ENCODE results near the gene NFS1.
A peak's percentile ranks its signal among the peaks of the same experiment; 100 is the strongest.
"Not testable (repeated sequence)": the region's sequence is repeated elsewhere in the genome, so short reads cannot be mapped to it uniquely, and the experiment has no call there.

NFS1 gene

DNA sequence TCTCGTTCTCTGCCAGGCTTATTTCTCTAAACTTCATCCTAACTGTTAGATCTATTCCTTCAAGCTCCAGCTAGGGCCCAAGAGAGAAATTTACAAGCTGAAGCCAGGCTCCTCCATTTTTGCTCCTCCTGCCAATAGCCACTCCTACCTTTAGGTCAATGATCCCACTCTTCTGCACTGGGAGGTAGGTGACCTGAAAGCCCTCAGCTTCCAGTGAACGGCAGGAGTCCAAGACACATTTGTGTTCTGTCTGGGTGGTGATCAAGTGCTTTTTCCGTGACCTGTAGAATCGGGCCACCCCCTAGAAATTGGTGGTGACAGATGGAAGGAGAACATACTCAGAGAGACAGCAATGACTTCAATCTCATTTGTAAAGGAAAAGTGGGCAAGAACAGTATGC, 8.9 kb downstream of the NFS1 start:
- no peaks in the 10 kb centered on the region; the same call in 1 of the 2 replicates for H3K36me3 ChIP-seq (ENCODE audit: insufficient read depth, low read length)
- no peaks in the 10 kb centered on the region for H3K9me3 ChIP-seq (ENCODE audit: control insufficient read depth, insufficient read depth, low read length)
- H3K4me1 ChIP-seq (ENCODE audit: insufficient read depth, low read length): no peaks in the 10 kb centered on the region
- no peak overlapping the region for H3K9ac ChIP-seq (ENCODE audit: low read depth, low read length)

DNA sequence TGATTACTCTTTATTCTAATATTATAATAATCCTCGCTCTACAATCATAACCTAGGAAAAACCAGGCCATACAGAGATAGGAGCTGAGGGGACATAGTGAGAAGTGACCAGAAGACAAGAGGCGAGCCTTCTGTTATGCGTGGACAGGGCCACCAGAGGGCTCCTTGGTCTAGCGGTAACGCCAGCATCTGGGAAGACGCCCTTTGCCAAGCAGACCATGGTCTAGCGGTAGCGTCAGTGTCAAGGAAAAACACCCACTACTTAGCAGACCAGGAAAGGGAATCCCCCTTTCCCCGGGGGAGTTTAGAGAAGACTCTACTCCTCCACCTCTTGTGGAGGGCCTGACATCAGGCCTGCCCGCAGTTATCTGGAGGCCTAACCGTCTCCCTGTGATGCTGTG, 12.3 kb downstream of the NFS1 start:
- H3K4me1 ChIP-seq (ENCODE audit: insufficient read depth, low read length); H3K9me3 ChIP-seq (ENCODE audit: control insufficient read depth, insufficient read depth, low read length); H3K36me3 ChIP-seq (ENCODE audit: insufficient read depth, low read length); H3K9ac ChIP-seq (ENCODE audit: low read depth, low read length): not testable (repeated sequence)

DNA sequence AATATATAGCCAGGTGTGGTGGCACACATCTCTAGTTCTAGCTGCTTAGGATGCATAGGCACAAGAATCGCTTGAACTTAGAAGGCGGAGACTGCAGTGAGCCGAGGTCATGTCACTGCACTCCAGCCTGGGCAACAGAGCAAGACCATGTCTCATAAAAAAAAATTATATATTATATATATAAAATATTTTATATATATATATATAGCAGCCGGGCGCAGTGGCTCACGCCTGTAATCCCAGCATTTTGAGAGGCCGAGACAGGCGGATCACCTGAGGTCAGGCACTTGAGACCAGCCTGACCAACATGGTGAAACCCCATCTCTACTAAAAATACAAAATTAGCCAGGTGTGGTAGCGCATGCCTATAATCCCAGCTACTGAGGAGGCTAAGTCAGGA, 13.8 kb downstream of the NFS1 start:
- H3K9ac ChIP-seq (ENCODE audit: low read depth, low read length); H3K36me3 ChIP-seq (ENCODE audit: insufficient read depth, low read length); H3K4me1 ChIP-seq (ENCODE audit: insufficient read depth, low read length); H3K9me3 ChIP-seq (ENCODE audit: control insufficient read depth, insufficient read depth, low read length): not testable (repeated sequence)

DNA sequence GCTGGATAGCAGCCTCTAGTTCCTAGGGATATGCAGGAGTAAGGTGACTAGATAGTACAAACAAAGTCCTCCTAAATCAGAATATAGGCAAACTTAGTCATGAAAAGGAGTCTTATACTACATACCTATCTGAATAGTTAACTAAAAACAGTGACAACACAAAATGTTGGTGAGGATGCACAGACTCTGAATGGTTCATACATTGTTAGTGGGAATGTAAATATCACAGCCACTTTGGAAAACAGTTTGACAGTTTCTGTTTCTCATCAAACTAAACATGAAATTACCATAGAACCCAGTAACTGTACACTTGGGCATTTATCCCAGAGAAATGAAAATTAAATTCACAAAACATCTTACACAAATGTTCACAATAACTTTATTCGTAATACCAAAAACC, 17.2 kb downstream of the NFS1 start:
- Histone ChIP-seq H3K36me3 (ENCODE audit: insufficient read depth, low read length) (no peaks in the 10 kb centered on the region), H3K9ac (ENCODE audit: low read depth, low read length) (no peak overlapping the region), H3K9me3 (ENCODE audit: control insufficient read depth, insufficient read depth, low read length) (no peaks in the 10 kb centered on the region), H3K4me1 (ENCODE audit: insufficient read depth, low read length) (no peaks in the 10 kb centered on the region)

DNA sequence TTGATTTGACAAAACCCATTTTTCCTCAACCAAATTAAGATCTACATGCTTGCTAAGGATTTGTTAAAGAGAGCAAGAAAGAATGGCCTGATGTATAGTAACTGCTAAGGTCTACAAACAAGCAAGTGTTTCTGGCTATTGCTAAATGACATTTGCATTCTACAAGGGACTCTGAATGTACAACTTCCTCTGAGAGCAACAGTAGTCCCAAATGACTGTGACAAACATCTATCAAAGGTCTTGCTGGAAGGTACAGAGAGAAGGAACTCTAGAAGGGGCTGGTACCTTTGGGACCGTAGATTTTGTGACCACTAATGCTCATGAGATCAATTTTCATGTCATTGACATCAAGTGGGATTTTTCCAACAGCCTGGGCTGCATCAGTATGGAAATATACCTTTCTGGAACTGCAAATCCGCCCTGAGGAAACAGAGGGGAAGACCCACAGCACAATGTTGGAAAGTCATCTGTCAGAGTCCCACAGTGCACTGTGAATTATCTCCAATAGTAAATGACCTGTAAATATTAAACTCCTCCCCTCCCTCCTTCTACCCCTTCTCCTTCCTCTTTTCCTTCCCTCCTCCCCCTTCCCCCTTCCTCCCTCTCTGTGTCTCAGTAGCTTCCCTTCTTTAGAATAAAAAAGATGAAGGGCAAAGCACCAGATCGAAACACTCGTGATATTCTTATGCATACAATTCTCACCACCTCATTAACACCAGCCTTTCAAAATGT, 18.5 kb downstream of the NFS1 start:
- H3K4me1 ChIP-seq (ENCODE audit: insufficient read depth, low read length): no peaks in the 10 kb centered on the region
- no peak overlapping the region for H3K9ac ChIP-seq (ENCODE audit: low read depth, low read length)
- H3K9me3 ChIP-seq (ENCODE audit: control insufficient read depth, insufficient read depth, low read length): no peaks in the 10 kb centered on the region
- H3K36me3 ChIP-seq (ENCODE audit: insufficient read depth, low read length): no peaks in the 10 kb centered on the region

DNA sequence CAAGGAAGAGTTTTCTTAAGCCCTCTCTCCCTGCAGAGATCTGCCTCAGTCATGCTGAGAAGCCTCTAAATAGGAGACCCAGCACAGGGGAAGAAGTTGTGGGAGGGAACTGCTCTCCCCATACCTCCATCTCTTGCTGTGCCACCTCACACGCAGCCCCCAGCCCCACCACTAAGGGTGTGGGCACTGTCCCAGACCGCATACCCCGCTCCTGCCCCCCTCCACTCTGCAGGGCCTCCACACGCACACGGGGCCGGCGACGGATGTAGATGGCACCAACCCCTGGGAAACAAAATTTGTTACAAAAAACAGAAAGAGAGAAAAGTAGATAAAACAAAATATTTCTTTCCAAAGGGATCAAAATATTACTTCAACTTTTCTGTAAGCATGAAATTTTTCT, 24.2 kb downstream of the NFS1 start:
- H3K36me3 ChIP-seq (ENCODE audit: insufficient read depth, low read length): no peaks in the 10 kb centered on the region; the same call in 1 of the 2 replicates
- no peaks in the 10 kb centered on the region for H3K9me3 ChIP-seq (ENCODE audit: control insufficient read depth, insufficient read depth, low read length)
- no peak overlapping the region for H3K9ac ChIP-seq (ENCODE audit: low read depth, low read length)
- no peaks in the 10 kb centered on the region for H3K4me1 ChIP-seq (ENCODE audit: insufficient read depth, low read length)

DNA sequence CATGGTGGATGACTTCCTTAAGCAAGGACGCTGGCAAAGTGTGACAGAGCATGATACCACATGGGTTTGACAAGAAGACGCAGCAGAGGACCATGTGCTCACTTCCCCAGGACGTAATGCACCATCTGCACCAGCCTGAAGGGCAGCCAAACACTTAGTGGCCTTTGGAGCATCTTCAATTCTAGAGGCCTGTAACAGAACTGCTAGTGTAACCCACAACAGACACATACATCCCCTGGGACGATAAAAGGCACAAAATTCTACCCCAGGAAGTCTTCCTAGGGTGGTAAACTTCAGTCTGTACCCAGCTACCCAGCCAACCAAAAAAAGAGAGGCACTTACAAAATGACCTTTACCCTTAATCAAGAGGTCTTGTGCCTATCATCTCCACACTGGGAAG, 25.3 kb downstream of the NFS1 start:
- H3K36me3 ChIP-seq (ENCODE audit: insufficient read depth, low read length): peaks cover 7% of the 10 kb centered on the region
- H3K4me1 ChIP-seq (ENCODE audit: insufficient read depth, low read length): no peaks in the 10 kb centered on the region
- no peak overlapping the region for H3K9ac ChIP-seq (ENCODE audit: low read depth, low read length)
- H3K9me3 ChIP-seq (ENCODE audit: control insufficient read depth, insufficient read depth, low read length): no peaks in the 10 kb centered on the region

DNA sequence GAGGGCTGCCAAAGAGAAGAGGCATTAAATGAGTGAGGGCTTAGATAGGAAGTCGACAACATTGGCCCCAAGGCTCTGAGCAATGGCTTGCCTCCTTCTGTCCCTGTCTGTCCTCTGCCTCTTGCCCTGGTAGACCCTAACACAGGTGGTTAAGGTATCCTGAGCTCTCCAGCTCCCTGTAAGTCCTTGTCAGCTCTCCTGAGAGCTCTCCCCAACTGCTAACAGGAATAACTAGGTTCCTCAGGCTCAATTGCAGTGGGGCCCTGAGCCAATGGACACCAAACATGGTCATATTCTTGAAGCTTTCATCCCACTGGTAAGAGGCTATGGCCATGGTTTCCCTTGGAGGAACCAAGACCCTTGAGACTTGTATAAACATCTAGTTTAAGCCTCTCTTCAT, 29.5 kb downstream of the NFS1 start:
- Histone ChIP-seq H3K9me3 (ENCODE audit: control insufficient read depth, insufficient read depth, low read length) (no peaks in the 10 kb centered on the region), H3K4me1 (ENCODE audit: insufficient read depth, low read length) (no peaks in the 10 kb centered on the region), H3K36me3 (ENCODE audit: insufficient read depth, low read length) (peaks cover 7% of the 10 kb centered on the region), H3K9ac (ENCODE audit: low read depth, low read length) (no peak overlapping the region)

DNA sequence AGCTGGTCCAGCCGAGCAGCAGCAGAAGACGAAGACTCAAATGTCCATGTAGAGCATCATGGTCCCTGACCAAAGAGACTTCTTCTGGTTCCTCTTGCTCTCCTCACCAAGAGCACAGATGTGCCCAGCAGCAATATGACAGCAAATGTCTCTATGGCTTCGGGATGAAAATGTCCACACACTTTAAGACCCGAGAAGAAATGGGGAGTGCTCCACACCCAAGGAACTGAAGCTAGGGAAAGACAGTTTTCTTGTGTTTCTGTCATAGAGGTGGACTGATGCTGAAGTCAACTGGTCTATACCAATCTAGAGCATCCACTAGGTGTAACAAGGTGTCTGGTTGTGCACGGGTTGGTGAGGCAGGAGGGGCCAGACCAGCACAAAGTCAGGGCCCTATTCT, 29.9 kb downstream of the NFS1 start:
- H3K4me1 ChIP-seq (ENCODE audit: insufficient read depth, low read length): no peaks in the 10 kb centered on the region
- peaks cover 7% of the 10 kb centered on the region for H3K36me3 ChIP-seq (ENCODE audit: insufficient read depth, low read length)
- no peaks in the 10 kb centered on the region for H3K9me3 ChIP-seq (ENCODE audit: control insufficient read depth, insufficient read depth, low read length)
- H3K9ac ChIP-seq (ENCODE audit: low read depth, low read length): no peak overlapping the region

DNA sequence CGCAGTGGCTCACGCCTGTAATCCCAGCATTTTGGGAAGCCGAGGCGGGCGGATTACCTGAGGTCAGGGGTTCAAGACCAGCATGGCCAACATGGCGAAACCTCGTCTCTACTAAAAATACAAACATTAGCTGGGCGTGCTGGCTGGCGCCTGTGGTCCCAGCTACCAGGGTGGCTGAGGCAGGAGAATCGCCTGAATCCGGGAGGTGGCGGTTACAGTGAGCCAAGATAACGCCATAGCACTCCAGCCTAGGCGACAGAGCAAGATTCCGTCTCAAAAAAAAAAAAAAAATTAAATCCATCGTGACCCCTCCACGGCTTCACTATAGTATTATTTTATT, 33.2 kb downstream of the NFS1 start:
- H3K9me3 ChIP-seq (ENCODE audit: control insufficient read depth, insufficient read depth, low read length): no peaks in the 10 kb centered on the region
- H3K36me3 ChIP-seq (ENCODE audit: insufficient read depth, low read length): peaks cover 7% of the 10 kb centered on the region
- H3K4me1 ChIP-seq (ENCODE audit: insufficient read depth, low read length): peaks cover 13% of the 10 kb centered on the region; the same call in 1 of the 2 replicates
- H3K9ac ChIP-seq (ENCODE audit: low read depth, low read length): no peak overlapping the region

DNA sequence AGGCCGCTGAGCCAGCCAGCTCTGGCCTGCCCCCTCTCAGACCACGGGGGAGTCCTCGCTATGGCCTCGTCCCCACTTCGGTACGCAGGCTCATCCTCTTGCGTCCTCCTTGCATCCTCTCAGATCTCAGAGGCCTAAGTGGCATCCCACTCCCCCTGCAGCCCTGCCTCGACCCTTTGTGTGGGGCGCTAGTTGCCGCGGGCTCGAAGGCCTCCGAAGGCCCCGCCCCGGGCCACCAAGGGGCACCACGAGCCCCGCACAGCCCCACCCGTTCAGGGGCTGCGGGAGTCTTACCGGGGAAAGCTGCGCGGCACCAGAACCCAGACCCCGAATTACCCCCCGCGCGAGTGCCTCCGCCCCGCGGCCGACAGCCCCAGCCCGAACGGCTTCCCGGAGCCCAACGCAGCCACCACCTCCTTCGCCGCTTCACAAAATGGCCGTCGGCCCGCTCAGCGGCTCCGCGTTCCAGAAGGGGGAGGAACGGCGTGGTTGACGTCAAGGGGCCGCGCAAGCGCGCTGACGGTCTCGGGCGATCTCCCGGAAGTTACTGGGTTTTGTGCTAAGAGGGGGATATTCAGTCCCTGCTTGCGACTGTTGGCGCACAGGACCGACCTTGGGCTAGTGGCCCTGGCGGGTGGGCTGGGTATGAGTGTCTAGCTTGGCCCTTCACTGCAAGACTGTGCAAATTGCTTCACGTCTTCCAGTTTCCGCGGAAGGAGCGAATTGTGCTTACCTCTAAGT, 34.5 kb downstream of the NFS1 start, which contains the start of the genes CPNE1 and RBM12:
TSS of gene CPNE1 (minus strand) at position 435 of the 741 bp plus-strand sequence. CDS start 31,977 bp downstream, outside the sequence.
TSS of gene RBM12 (minus strand) at position 435 of the 741 bp plus-strand sequence. CDS start 9,578 bp downstream, outside the sequence.
- H3K9ac ChIP-seq (ENCODE audit: low read depth, low read length): peak within 1 kb of the TSS; percentile 89
- peaks cover 6% of the 10 kb centered on the region for H3K36me3 ChIP-seq (ENCODE audit: insufficient read depth, low read length)
- peaks cover 18% of the 10 kb centered on the region; the same call in 1 of the 2 replicates for H3K4me1 ChIP-seq (ENCODE audit: insufficient read depth, low read length)
- H3K9me3 ChIP-seq (ENCODE audit: control insufficient read depth, insufficient read depth, low read length): no peaks in the 10 kb centered on the region

DNA sequence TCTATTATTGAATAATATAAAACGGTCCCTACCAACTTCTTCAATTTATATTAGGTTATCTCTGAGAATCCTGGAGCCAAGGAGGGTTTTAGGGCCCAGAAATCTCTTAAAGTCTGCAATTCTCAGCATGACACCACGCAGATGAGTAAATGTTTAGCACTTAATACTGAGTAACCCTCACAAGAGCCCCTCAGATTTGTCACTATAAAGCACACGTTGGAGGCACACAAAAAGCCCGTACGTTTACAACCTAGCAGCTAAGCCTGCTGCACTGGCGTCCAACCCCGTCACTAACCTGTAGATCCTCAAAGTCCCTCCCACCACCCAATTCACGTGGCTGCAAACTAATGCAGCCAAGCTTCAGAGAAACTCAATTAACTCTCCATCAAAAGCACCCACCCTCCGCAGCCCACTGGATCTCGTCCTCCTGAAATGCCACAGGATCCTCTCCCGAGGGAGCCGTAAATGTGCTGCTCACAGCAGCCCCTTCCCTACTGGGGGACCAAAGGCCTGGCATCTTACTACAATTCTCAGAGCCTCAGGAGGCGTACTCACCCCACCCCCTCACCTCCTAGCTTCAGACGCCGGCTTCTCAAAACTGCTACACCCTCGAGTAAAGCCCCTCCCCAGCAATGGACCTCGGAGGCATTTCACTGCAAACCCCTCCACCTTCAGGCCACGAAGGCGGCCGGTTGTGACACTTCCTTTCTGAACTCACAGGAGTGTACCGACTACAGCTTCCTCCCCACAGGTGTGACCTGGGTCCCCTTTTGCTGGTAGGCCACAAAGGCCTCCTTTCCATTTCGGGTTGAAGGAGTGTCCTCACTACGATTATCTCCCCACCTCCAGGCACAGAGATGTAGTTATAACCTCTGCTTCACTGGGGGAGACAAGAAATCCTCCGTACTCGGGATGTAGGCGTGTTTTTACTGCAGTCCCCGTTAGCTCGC, 35.4 kb downstream of the NFS1 start:
- Histone ChIP-seq H3K9me3 (ENCODE audit: control insufficient read depth, insufficient read depth, low read length) (no peaks in the 10 kb centered on the region), H3K36me3 (ENCODE audit: insufficient read depth, low read length) (no peaks in the 10 kb centered on the region), H3K9ac (ENCODE audit: low read depth, low read length) (peak overlapping the region; percentile 89), H3K4me1 (ENCODE audit: insufficient read depth, low read length) (peaks cover 18% of the 10 kb centered on the region; the same call in 1 of the 2 replicates)

DNA sequence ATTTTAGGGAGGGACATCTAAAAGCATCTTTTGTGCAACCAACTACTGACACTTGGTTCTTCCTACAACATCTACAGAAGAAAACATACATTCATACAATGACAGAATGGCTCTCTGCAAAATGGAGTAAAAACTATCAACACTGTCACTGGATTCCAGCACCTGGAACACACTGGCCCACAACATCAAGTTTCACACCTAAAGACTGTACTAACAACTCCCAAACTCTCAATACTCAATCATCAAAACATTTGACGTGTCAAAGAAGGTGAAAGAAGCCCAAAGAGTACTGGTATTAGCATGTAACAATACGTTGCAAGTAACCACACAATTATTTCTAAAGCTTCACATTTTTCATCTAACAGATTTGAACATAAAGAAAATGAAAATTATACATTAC, 36.6 kb downstream of the NFS1 start:
- H3K36me3 ChIP-seq (ENCODE audit: insufficient read depth, low read length): no peaks in the 10 kb centered on the region
- no peaks in the 10 kb centered on the region for H3K9me3 ChIP-seq (ENCODE audit: control insufficient read depth, insufficient read depth, low read length)
- peak overlapping the region; percentile 22; the same call in 1 of the 2 replicates for H3K9ac ChIP-seq (ENCODE audit: low read depth, low read length)
- H3K4me1 ChIP-seq (ENCODE audit: insufficient read depth, low read length): peaks cover 18% of the 10 kb centered on the region; the same call in 1 of the 2 replicates

DNA sequence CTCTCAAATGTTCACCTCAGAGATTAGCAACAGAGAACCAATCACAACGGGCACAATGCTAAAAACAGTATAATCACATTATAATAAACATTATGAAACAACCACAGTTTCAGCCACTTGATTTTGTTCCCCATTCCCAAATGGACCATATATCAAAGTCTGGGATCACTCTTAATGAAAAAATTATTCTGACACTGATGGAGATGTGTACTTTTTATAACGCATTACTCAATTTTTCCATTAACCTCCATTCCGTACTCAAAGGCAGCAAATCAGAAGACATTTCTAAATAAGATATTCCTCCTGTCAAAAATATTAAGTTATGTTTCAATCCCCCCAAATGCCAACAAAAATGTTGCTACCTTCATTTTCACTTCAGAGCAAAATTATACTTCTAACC, 37.2 kb downstream of the NFS1 start:
- Histone ChIP-seq H3K36me3 (ENCODE audit: insufficient read depth, low read length) (no peaks in the 10 kb centered on the region), H3K9ac (ENCODE audit: low read depth, low read length) (no peak overlapping the region), H3K9me3 (ENCODE audit: control insufficient read depth, insufficient read depth, low read length) (no peaks in the 10 kb centered on the region), H3K4me1 (ENCODE audit: insufficient read depth, low read length) (peaks cover 18% of the 10 kb centered on the region; the same call in 1 of the 2 replicates)
